Lower lobe of right lung (tissue), 2 donors: Measurements from ENCODE around the gene LIPK. TPM values are rescaled to one million over a fixed set of nuclear protein-coding genes. Genes with fewer than 3 reads are reported as not detected.
"Not testable (repeated sequence)": the region's sequence is repeated elsewhere in the genome, so short reads cannot be mapped to it uniquely, and the experiment has no call there.

Experiments used
- ATAC-seq, 2 donors: fragments of 200-7000 bp; cut with Tn5 transposase; one replicate each; pipeline ENCODE4 v1.9.1; 2020 to 2022; ENCODE audit warnings: mild to moderate bottlenecking in 2 of 2, moderate library complexity in 2 of 2
- DNase-seq: peaks from one replicate; pipeline ENCODE4 v3.0.0-alpha.2; 2020
- H3K27ac ChIP-seq: fragments of 200-600 bp; one replicate; pipeline ENCODE4 v1.8.0; 2022
- H3K27me3 ChIP-seq: fragments of 200-600 bp; one replicate; pipeline ENCODE4 v1.8.0; 2022; ENCODE audit warnings: low read depth
- H3K36me3 ChIP-seq: fragments of 200-600 bp; one replicate; pipeline ENCODE4 v1.8.0; 2022; ENCODE audit warnings: mild to moderate bottlenecking
- H3K4me1 ChIP-seq: fragments of 200-600 bp; one replicate; pipeline ENCODE4 v1.8.0; 2022
- H3K4me3 ChIP-seq: fragments of 200-600 bp; one replicate; pipeline ENCODE4 v1.8.0; 2022; ENCODE audit warnings: mild to moderate bottlenecking
- H3K9me3 ChIP-seq: fragments of 200-600 bp; one replicate; pipeline ENCODE4 v1.8.0; 2022
- intact Hi-C: fragments of 100-400 bp; cut with DNase I; formaldehyde crosslinking; loops from one replicate; pipeline ENCODE4 v1.11.0; 2022
- total RNA-seq: library from RNA; stranded (reverse); fragmentation: NEBNext Ultra II Directional; extraction: Animal tissue kit (Norgen Biotek cat#: 25700); gene quantifications from one replicate; pipeline ENCODE4 v1.2.1, GENCODE V29; 2021
- TF ChIP-seq, protein P1 (sequence below): fragments of 200-600 bp; IDR thresholded peaks from one replicate; pipeline ENCODE4 v1.8.0; 2022; ENCODE audit warnings: antibody characterized with exemption, mild to moderate bottlenecking
- donor health status: DM: no; HTN: yes; CAD: no; lungs with severe emphysema.

LIPK gene
- total RNA-seq, 1 donor from 2014 or later = not detected

DNA sequence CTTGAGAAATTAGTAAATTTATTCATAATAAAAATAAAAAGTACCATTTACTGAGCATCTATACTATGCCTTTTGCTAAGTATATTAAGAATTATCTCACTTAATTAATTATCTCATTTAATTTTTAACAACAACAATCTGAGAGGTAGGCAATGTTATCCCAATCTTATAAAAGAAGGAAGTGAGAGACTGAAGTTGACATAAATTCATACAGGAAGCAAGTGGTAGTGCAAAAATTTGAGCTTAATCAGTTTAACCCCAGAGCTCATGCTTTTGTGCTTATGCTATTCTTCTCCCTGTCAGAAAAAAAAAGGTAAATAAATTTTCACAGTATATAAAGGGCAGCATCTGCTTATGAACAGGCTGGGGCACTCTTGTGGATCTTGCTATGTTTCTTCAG, 44.5 kb upstream of the LIPK start:
- no peak overlapping the region for H3K27ac ChIP-seq
- no peaks in the 10 kb centered on the region for H3K9me3 ChIP-seq
- no peak for ATAC-seq
- DNase-seq = no peak
- TF ChIP-seq, protein P1, sequence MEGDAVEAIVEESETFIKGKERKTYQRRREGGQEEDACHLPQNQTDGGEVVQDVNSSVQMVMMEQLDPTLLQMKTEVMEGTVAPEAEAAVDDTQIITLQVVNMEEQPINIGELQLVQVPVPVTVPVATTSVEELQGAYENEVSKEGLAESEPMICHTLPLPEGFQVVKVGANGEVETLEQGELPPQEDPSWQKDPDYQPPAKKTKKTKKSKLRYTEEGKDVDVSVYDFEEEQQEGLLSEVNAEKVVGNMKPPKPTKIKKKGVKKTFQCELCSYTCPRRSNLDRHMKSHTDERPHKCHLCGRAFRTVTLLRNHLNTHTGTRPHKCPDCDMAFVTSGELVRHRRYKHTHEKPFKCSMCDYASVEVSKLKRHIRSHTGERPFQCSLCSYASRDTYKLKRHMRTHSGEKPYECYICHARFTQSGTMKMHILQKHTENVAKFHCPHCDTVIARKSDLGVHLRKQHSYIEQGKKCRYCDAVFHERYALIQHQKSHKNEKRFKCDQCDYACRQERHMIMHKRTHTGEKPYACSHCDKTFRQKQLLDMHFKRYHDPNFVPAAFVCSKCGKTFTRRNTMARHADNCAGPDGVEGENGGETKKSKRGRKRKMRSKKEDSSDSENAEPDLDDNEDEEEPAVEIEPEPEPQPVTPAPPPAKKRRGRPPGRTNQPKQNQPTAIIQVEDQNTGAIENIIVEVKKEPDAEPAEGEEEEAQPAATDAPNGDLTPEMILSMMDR = no peak
- intact Hi-C loops = no loop called here
- no peaks in the 10 kb centered on the region for H3K36me3 ChIP-seq
- H3K4me1 ChIP-seq = no peaks in the 10 kb centered on the region
- no peaks in the 10 kb centered on the region for H3K27me3 ChIP-seq
- no peak overlapping the region for H3K4me3 ChIP-seq

DNA sequence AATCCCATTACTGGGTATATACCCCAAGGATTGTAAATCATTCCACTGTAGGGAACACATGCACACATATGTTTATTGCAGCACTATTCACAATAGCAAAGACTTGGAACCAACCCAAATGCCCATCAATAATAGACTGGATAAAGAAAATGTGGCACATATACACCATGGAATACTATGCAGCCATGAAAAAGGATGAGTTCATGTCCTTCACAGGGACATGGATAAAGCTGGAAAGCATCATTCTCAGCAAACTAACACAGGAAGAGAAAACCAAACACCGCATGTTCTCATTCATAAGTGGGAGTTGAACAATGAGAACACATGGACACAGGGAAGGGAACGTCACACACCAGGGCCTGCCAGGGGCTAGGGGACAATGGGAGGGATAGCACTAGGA, 42.9 kb upstream of the LIPK start:
- H3K9me3 ChIP-seq, H3K4me3 ChIP-seq, H3K27ac ChIP-seq, H3K4me1 ChIP-seq, intact Hi-C loops, DNase-seq, H3K27me3 ChIP-seq, H3K36me3 ChIP-seq, ATAC-seq: not testable (repeated sequence)

DNA sequence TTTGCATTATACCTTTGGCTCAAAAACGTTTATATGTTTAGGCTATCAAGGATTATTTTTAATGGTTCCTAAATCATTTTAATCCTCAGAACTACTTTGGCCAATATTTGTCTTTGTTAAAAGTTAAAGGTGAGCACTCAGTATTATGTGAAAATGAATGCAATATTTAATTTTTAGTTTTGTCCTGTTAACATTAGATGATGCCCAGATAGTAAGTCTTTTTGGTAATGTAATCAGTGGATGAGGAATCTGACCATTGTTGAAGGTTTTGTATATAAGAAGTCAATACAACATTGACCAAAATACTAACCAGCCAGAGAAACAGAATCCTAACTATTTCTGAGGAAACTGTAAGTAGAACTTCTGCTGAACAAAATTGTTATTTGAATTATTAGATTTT, 41.9 kb upstream of the LIPK start, which contains the start of gene LIPF:
TSS of gene LIPF (plus strand) at position 301 of the 400 bp plus-strand sequence. CDS start 2,856 bp downstream, outside the sequence.
- ATAC-seq (no peak), DNase-seq (no peak)
- Histone ChIP-seq H3K4me1 (no peaks in the 10 kb centered on the region), H3K9me3 (no peaks in the 10 kb centered on the region), H3K36me3 (no peaks in the 10 kb centered on the region), H3K4me3 (no peak within 1 kb of the TSS), H3K27ac (no peak within 1 kb of the TSS), H3K27me3 (no peaks in the 10 kb centered on the region)
- TF ChIP-seq, protein P1 = no peak
- intact Hi-C loops = no loop called here

DNA sequence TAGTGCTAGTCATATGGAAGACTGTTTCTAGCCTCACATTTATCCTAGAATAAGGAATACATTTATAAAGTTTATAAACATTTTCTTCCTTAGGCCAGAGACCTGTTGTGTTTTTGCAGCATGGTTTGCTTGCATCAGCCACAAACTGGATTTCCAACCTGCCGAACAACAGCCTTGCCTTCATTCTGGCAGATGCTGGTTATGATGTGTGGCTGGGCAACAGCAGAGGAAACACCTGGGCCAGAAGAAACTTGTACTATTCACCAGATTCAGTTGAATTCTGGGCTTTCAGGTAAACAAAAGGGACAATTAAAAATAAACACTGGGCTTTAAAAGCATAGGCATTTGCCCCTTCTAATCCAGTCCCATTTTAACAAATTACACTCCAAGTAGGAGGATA, 37.6 kb upstream of the LIPK start:
- H3K4me1 ChIP-seq = no peaks in the 10 kb centered on the region
- H3K27me3 ChIP-seq = no peaks in the 10 kb centered on the region
- intact Hi-C loops = no loop called here
- H3K27ac ChIP-seq = no peak overlapping the region
- TF ChIP-seq, protein P1 = no peak
- no peak for DNase-seq
- no peaks in the 10 kb centered on the region for H3K9me3 ChIP-seq
- no peak overlapping the region for H3K4me3 ChIP-seq
- no peak for ATAC-seq
- H3K36me3 ChIP-seq = no peaks in the 10 kb centered on the region

DNA sequence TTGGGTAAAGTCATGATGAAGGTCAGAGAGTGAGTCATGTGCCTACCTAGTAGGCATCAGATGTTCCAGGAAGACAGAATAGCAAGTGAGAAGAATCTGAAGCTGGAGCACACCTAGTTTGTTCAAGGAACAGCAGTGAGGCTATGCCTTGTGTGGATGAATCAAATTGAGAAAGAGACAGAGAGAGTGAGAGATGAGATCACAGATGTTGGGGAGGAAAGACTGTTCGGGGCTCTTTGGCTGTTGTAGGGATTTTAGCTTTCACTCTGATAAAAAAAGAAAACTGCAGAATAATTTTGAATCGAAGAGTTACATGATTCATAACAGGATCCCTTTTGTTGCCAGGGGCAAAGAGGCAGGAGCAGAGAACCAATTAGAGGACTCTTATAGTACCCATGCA, 35.6 kb upstream of the LIPK start:
- no peak for DNase-seq
- H3K4me3 ChIP-seq = no peak overlapping the region
- intact Hi-C loops = no loop called here
- no peaks in the 10 kb centered on the region for H3K9me3 ChIP-seq
- H3K4me1 ChIP-seq = no peaks in the 10 kb centered on the region
- no peaks in the 10 kb centered on the region for H3K36me3 ChIP-seq
- no peak for ATAC-seq
- H3K27ac ChIP-seq = no peak overlapping the region
- TF ChIP-seq, protein P1 = no peak
- no peaks in the 10 kb centered on the region for H3K27me3 ChIP-seq

DNA sequence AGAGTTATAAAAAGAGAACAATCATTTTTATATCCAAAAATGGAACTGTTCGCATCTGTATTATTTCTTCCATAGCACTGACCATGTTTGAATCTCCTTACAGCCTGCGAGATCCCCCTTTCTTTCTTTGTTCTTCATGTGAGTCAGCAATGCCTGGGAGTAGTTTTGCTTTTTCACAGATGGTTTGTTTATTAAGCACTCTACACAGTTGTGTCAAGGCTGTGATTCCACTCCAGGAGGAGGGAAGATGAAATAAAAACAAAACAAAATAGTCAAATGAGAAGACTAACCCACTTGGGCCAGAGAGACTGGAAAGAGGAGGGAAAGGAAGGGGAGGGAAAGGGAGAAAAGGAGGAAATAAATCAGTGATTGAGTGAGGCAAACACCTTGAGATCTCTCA, 34.0 kb upstream of the LIPK start:
- DNase-seq (no peak), ATAC-seq (no peak)
- intact Hi-C loops = no loop called here
- Histone ChIP-seq H3K27ac (no peak overlapping the region), H3K4me1 (no peaks in the 10 kb centered on the region), H3K27me3 (no peaks in the 10 kb centered on the region), H3K4me3 (no peak overlapping the region), H3K9me3 (no peaks in the 10 kb centered on the region), H3K36me3 (no peaks in the 10 kb centered on the region)
- TF ChIP-seq, protein P1 = no peak
